HG02798 (cell line): ENCODE measurements around the gene TESMIN.

Experiments
- ATAC-seq: cut with Tn5 transposase; IDR thresholded peaks from one replicate; pipeline ENCODE4 v1.9.1; 2021; ENCODE audit warnings: mild to moderate bottlenecking; ENCODE audit not compliant: unreplicated experiment, poor library complexity

The TESMIN gene

GRCh38 chr11:68686486-68686885 is 64.8 kb downstream of the TESMIN start:
- no peak for ATAC-seq

GRCh38 chr11:68685656-68686380 is 65.5 kb downstream of the TESMIN start:
- ATAC-seq: no peak

- ATAC-seq: no peak
Measured at GRCh38 chr11:68684385-68685356, 66.6 kb downstream of the TESMIN start, which contains the start of gene GAL. Gene GAL, plus strand, starts transcription at chr11:68684544. Its CDS starts 380 bp downstream, at chr11:68684924.

GRCh38 chr11:68683536-68684384 is 67.6 kb downstream of the TESMIN start:
- ATAC-seq: no peak

GRCh38 chr11:68683121-68683520 is 68.2 kb downstream of the TESMIN start:
- no peak for ATAC-seq

GRCh38 chr11:68682531-68682961 is 68.8 kb downstream of the TESMIN start:
- no peak for ATAC-seq

GRCh38 chr11:68680541-68681231 is 70.6 kb downstream of the TESMIN start:
- ATAC-seq: no peak

- ATAC-seq: no peak
Measured at GRCh38 chr11:68678031-68678441, 73.3 kb downstream of the TESMIN start.

GRCh38 chr11:68677432-68677831 is 73.9 kb downstream of the TESMIN start:
- ATAC-seq: no peak

GRCh38 chr11:68674461-68674860 is 76.9 kb downstream of the TESMIN start:
- ATAC-seq: no peak

GRCh38 chr11:68673991-68674390 is 77.3 kb downstream of the TESMIN start:
- no peak for ATAC-seq

GRCh38 chr11:68673306-68673945 is 77.9 kb downstream of the TESMIN start:
- no peak for ATAC-seq

GRCh38 chr11:68670208-68670992 is 80.9 kb downstream of the TESMIN start:
- ATAC-seq: no peak

GRCh38 chr11:68669301-68670090 is 81.8 kb downstream of the TESMIN start:
- ATAC-seq: no peak

GRCh38 chr11:68667511-68668500 is 83.5 kb downstream of the TESMIN start:
- no peak for ATAC-seq

GRCh38 chr11:68666849-68667248 is 84.5 kb downstream of the TESMIN start:
- ATAC-seq: no peak
